SK-N-MC (cell line): ENCODE data around the gene SELENOP.
"Not testable (repeated sequence)": the region's sequence is repeated elsewhere in the genome, so short reads cannot be mapped to it uniquely, and the experiment has no call there.

Source experiments
- DNase-seq: peaks from one replicate; pipeline ENCODE4 v3.0.0-alpha.2; 2011; ENCODE audit warnings: low read depth, low spot score
- H3K27ac ChIP-seq: fragments of 200-600 bp; sonication (generic); 2 replicates; pipeline ENCODE4 v1.5.1; 2016; ENCODE audit warnings: mixed run types
- H3K36me3 ChIP-seq: fragments of 200-600 bp; sonication (generic); 2 replicates; pipeline ENCODE4 v1.6.1; 2017; ENCODE audit warnings: antibody characterized with exemption, low read length, mixed read lengths; ENCODE audit not compliant: insufficient read depth
- H3K4me3 ChIP-seq: fragments of 200-600 bp; sonication (generic); 2 replicates; pipeline ENCODE4 v1.5.1; 2016
- H3K9ac ChIP-seq: fragments of 200-600 bp; sonication (generic); 2 replicates; pipeline ENCODE4 v1.8.0; 2017; ENCODE audit warnings: mixed run types, mixed read lengths; ENCODE audit not compliant: insufficient read length
- H3K9me3 ChIP-seq: fragments of 200-600 bp; sonication (generic); 2 replicates; pipeline ENCODE4 v1.6.1; 2017; ENCODE audit warnings: low read depth, mild to moderate bottlenecking, antibody characterized with exemption, low read length, moderate library complexity, mixed read lengths
- EZH2 ChIP-seq: fragments of 200-600 bp; sonication (generic); IDR thresholded peaks from one replicate; pipeline ENCODE4 v1.6.1; 2017; ENCODE audit warnings: antibody characterized with exemption
- FOXP2 ChIP-seq: optimal IDR thresholded peaks from 2 replicates; pipeline ENCODE3; 2011; ENCODE audit warnings: mild to moderate bottlenecking, moderate library complexity; ENCODE audit not compliant: insufficient read depth; ENCODE audit errors: extremely low read length, control extremely low read depth
- POLR2AphosphoS5 ChIP-seq: IDR thresholded peaks from 2 replicates; pipeline ENCODE4 v1.6.1; 2012; ENCODE audit warnings: mild to moderate bottlenecking, low read depth, low read length, borderline replicate concordance

The SELENOP gene

GRCh38 chr5:42830924-42831323 is 19.2 kb upstream of the SELENOP start:
- no peak for DNase-seq
- no peak overlapping the region for H3K27ac ChIP-seq
- H3K36me3 ChIP-seq: no peaks in the 10 kb centered on the region
- no peak overlapping the region for H3K4me3 ChIP-seq
- TF ChIP-seq POLR2AphosphoS5 (no peak), FOXP2 (no peak), EZH2 (no peak)
- no peak overlapping the region for H3K9ac ChIP-seq
- H3K9me3 ChIP-seq: no peaks in the 10 kb centered on the region

- no peaks in the 10 kb centered on the region for H3K36me3 ChIP-seq
- H3K9ac ChIP-seq: no peak overlapping the region
- H3K27ac ChIP-seq: no peak overlapping the region
- no peak for DNase-seq
- no peaks in the 10 kb centered on the region for H3K9me3 ChIP-seq
- TF ChIP-seq EZH2 (no peak), POLR2AphosphoS5 (no peak), FOXP2 (no peak)
- H3K4me3 ChIP-seq: no peak overlapping the region
These were observed 17.0 kb upstream of the SELENOP start for GRCh38 chr5:42828671-42829070.

DNA sequence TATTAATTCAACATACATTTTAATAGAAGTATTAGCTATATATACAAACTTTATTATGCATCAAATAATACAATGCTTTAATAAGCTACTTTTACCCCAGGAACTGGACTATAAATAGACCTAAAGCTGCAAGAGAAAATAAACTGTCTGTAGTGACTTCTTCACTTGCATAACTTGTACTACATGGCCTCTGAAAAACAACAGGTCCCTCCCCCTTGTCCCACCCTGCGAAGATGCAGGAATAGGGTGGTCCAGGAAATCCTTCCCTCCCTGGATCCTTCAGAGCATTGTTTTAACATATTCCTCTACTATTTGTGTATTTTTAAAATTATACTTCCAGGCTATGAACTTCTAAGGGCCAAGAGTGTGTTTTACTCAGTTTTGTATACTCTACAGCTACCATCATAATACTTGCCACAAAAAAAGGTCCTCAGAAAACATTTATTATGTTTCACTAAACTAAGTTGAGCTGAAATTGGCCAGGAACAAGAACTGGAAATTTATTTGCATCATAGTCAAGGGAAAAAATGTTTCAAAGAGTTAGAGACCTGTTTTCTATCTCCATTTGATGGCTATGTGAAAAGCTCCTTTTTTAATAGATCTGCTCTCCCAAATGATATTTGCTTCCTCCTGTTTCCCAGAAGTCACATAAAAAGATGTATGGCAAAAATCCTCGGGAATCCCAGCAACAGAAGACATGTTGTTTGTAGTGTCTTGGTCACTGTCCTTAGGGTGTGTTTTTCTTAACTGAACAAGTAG is 15.2 kb upstream of the SELENOP start:
- Histone ChIP-seq H3K9me3 (no peaks in the 10 kb centered on the region), H3K27ac (no peak overlapping the region), H3K9ac (no peak overlapping the region), H3K36me3 (no peaks in the 10 kb centered on the region), H3K4me3 (no peak overlapping the region)
- no peak for DNase-seq
- TF ChIP-seq FOXP2: no peak
- TF ChIP-seq POLR2AphosphoS5: no peak
- no peak for TF ChIP-seq EZH2

- DNase-seq: no peak
- H3K4me3 ChIP-seq: no peak overlapping the region
These were observed 13.9 kb upstream of the SELENOP start for GRCh38 chr5:42825422-42826148.

DNA sequence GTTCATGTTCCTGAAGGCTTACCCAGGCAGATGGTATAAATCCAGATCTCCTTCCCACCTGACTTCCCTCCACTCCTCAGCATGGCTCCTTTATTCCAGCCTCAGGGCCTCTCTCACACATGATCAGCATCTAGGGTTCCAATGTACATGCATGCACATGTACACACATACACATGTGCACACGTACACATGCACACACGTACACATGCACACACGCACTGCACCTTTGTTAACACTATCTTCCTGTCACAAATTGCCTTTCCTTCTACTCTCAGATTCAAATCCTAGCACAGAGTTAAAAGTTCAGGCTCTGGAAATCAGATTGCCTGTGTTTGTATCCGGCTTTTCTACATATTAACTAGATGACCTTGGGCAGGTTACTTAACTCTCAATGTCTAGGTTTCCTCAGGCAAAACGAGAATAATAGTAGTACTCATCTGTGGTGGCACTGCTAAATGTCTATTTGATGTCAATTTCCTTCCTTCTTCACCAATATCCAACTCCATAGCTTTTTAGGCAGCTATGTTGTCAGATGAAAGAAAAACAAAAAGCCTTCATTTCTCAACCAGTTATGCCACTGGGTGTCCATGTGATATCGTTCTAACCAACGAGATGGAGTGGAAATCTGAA is 12.8 kb upstream of the SELENOP start:
- no peaks in the 10 kb centered on the region for H3K9me3 ChIP-seq
- TF ChIP-seq FOXP2: no peak
- no peak for TF ChIP-seq EZH2
- no peak for TF ChIP-seq POLR2AphosphoS5
- DNase-seq: no peak
- H3K36me3 ChIP-seq: no peaks in the 10 kb centered on the region
- H3K27ac ChIP-seq: no peak overlapping the region
- H3K4me3 ChIP-seq: no peak overlapping the region
- no peak overlapping the region for H3K9ac ChIP-seq

More at GRCh38 chr5:42825422-42826148, 13.9 kb upstream of the SELENOP start:
- no peaks in the 10 kb centered on the region for H3K36me3 ChIP-seq
- TF ChIP-seq EZH2: no peak
- no peak for TF ChIP-seq FOXP2
- TF ChIP-seq POLR2AphosphoS5: no peak
- H3K9me3 ChIP-seq: no peaks in the 10 kb centered on the region
- H3K9ac ChIP-seq: no peak overlapping the region
- H3K27ac ChIP-seq: no peak overlapping the region

DNA sequence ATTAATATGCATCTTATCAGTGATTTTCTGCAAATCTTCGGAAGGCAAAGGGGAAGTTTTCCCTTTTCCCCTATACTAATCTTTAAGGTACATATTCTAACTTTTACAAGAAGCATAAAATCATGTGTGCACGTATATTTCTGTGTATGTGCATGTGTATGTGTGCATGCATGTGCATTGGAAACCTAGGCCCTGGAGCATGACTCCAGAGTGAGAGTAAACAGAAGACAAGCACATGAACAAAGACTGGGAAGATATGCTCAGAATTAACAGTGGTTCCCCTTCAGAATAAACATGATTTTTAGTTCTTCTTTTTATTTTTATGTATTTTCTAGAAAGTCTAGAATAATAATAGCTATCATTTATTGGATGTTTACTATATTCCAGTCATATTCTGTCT is 10.9 kb upstream of the SELENOP start:
- TF ChIP-seq FOXP2: no peak
- TF ChIP-seq POLR2AphosphoS5: no peak
- no peak for TF ChIP-seq EZH2
- Histone ChIP-seq H3K9ac (no peak overlapping the region), H3K9me3 (no peaks in the 10 kb centered on the region), H3K36me3 (no peaks in the 10 kb centered on the region), H3K4me3 (no peak overlapping the region), H3K27ac (no peak overlapping the region)
- DNase-seq: no peak

GRCh38 chr5:42819745-42820144 is 8.1 kb upstream of the SELENOP start:
- no peak for DNase-seq
- Histone ChIP-seq H3K9ac (no peak overlapping the region), H3K4me3 (no peak overlapping the region), H3K9me3 (no peaks in the 10 kb centered on the region), H3K27ac (no peak overlapping the region), H3K36me3 (no peaks in the 10 kb centered on the region)
- TF ChIP-seq FOXP2 (no peak), POLR2AphosphoS5 (no peak), EZH2 (no peak)

DNA sequence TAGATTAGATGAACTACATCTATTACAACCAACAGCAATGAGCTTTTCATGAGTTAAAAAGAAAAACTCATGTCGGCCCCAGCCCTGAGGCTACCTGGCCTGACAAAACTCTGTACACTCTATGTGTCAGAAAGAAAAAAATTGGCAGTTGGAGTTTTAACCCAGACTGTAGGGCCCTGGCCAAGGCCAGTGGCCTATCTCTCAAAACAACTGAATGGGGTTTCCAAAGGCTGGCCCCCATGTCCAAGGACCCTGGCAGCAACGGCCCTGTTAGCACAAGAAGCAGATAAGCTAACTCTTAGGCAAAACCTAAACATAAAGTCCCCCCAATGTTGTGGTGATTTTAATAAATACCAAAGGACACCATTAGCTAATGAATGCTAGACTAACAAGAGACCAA is 4.9 kb upstream of the SELENOP start:
- H3K9ac ChIP-seq, H3K27ac ChIP-seq: not testable (repeated sequence)

More for the DNA sequence above, 4.9 kb upstream of the SELENOP start:
- H3K36me3 ChIP-seq, DNase-seq, H3K9me3 ChIP-seq, H3K4me3 ChIP-seq: not testable (repeated sequence)
